HG03439 (cell line): ENCODE results near the gene SYPL1.

Source experiments
- ATAC-seq: cut with Tn5 transposase; IDR thresholded peaks from one replicate; pipeline ENCODE4 v1.9.1; 2021; ENCODE audit warnings: mild to moderate bottlenecking, moderate library complexity; ENCODE audit not compliant: unreplicated experiment

The SYPL1 gene

GRCh38 chr7:106068538-106068961 is 43.6 kb downstream of the SYPL1 start:
- ATAC-seq, result no peak

GRCh38 chr7:106067678-106068077 is 44.4 kb downstream of the SYPL1 start:
- no peak for ATAC-seq

GRCh38 chr7:106065575-106066500 is 46.3 kb downstream of the SYPL1 start:
- no peak for ATAC-seq

- no peak for ATAC-seq
Observed at GRCh38 chr7:106064771-106065574, 47.1 kb downstream of the SYPL1 start.

GRCh38 chr7:106064316-106064715 is 47.8 kb downstream of the SYPL1 start:
- ATAC-seq, result no peak

DNA sequence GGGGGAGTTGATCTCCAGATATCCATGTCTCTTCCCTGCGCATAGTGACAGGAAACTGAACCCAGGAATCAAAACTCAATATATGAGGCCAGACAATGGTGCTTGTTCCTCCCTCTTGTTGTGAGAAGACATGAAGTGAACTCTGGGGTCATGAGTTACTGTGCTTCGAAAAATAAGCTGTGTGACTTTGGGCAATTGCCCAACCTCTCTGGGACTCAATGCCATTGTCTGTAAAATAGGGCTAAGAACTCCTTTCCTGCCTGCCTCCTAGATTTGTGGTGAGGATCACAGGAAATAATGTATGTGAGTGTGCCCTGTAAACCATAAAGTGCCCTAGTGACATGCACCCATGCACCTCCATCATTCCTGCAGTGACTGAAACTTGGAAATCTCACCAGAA is 48.4 kb downstream of the SYPL1 start:
- ATAC-seq, result no peak

DNA sequence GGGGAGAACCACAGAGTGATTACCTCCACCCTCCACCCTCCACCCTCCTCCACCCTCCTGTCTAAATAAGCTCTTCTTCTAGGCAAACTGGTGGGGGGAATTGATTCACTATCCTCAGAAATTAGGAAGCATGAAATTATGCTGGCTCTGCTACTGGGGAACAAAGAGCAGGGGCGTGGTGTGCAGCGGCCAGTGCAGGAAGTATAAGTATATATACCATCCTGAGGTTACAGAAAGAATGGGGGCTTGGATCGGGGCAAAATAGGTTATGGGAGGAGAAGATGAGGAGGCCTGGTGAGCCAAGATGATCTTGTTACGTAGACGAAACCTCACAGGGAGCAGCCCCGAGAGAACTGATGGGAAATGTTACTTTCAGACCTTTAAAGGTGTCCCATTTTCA is 49.1 kb downstream of the SYPL1 start:
- no peak for ATAC-seq

GRCh38 chr7:106062521-106062931 is 49.6 kb downstream of the SYPL1 start:
- no peak for ATAC-seq

- no peak for ATAC-seq
Observed at GRCh38 chr7:106062006-106062405, 50.1 kb downstream of the SYPL1 start.

- peak; percentile 45 for ATAC-seq
Observed at GRCh38 chr7:106061301-106061979, 50.7 kb downstream of the SYPL1 start.

GRCh38 chr7:106060394-106060920 is 51.7 kb downstream of the SYPL1 start:
- ATAC-seq, result no peak

- no peak for ATAC-seq
Observed at GRCh38 chr7:106059556-106059955, 52.6 kb downstream of the SYPL1 start.

DNA sequence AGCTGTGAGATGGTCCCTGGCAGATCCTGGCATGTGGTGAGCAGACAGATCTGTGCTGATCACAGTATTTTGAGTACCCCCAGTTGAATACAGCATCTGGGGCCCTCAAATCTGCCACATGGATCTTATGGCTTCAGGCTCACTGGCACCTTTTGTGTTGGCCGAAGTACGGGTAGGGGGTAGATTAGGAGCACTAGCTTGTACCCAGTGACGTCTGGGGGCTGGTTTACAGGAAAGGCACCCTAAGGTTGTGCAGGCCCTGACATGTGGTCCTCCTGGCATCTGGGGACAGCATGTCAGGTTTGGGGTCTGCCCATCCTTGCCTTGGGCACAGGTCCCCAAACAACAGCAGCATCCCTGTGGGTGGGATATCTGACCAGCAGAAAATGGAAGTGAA is 53.2 kb downstream of the SYPL1 start:
- ATAC-seq, result no peak

DNA sequence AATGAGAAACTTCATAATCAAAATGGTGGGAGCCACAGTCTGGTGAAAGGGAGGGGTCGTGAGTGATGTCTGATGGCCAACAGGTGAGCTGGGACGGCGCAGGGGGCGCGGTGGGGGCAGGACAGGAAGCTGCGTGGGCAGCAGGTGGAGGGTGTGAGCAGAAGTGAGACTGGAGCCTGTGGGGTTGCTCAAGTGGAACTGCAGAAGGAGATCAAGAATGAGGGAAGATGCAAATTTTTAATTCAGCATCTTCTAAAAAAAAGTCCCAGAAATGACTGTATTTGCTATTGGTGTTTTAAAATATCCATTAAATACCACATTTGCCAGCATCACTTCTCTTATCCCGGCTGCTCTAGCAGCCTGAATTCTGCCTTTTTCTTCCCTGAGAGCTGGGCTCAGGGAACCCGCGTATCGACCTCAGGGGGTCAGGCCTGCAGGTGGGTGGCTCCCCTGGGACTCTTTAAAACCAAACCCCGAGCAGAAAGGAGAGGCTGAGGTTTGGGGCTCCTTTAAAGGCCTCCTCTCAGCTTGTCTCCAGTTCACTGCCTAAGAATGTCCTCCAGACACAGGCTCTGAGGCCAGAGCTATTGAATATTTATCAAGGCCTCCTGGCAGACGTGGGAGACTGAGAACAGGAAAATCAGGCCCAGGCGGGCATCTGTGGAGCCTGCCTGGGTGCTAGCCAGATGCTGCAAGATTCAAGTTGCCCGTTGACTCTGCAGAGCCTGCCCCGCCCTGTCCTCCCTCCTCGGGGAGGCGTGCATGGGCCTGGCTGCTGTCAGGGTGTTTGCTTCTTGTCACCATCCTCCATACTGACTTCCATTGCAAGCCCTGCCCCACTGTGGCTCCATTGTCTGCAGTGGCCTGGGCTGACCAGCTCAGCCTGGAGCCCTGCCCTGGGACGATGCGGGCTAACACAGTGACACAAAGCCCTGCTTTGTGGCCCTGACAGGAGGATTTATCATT is 53.9 kb downstream of the SYPL1 start:
- ATAC-seq, result peak; percentile 44

DNA sequence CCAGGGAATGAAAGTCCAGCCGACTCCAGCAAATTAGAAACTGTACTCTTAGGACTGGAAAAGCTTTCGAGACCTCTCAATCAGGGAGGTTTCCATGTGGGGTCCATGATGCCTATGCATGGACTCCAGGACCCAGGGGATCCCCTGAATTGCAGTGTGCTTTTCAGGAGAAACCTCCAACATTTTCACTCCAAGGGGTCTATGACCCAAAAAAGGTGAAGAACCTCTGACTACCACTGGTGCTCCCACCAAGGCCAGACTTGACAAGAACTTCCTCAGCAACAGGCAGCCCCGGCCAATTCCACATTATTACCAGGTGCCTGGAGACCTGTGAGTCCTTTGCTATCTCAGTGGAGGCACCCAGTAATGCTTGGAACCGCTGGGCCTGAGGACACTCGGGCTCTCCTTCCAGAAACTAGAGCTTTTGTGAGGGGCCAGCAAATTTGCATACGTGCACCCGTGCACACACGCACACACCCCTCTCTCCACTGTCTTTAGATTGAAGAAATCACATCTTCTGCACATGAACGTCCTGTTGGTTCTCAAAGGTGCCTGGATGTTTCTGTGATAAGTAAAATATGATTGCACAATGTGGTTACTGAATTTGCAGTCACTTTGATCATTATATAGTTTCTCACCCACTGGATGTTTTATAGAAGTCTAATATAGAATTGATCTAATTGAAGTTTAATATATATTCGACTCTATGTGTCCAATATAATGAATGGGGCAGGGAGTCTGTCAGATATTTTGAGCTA is 54.7 kb downstream of the SYPL1 start:
- no peak for ATAC-seq

GRCh38 chr7:106056513-106057203 is 55.5 kb downstream of the SYPL1 start:
- peak; percentile 59 for ATAC-seq

DNA sequence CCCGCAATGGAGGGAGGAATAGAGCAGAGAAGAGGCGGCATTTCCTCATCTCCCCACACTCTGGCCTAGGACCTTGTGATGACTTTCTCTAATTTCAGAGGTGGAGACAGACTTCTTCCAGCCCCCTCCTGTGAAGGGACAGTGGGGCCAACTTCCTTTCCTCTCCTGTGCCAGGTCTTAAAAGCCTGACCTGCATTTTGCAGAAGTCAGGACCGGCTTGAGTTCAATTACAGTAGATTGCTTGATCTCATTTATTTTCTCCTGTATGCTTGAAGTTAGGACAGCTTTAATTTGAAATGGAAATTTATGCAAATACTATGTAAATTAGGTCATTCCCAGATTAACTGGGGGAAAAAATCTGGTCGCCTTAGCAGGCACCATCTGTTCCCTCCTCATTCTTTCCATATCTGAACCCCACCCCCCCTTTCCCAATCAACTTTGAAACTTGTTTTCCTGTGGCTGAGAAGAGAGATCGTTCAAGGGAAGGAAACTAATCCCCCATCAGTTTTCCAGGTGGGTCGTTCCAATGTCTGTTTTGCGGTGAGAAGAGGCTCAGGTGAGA is 57.1 kb downstream of the SYPL1 start:
- ATAC-seq, result no peak
